ENCODE data around the gene LBH. TPM values are rescaled to one million over a fixed set of nuclear protein-coding genes. Genes with fewer than 3 reads are reported as not detected.
A peak's percentile ranks its signal among the peaks of the same experiment; 100 is the strongest.
"Not testable (repeated sequence)": the region's sequence is repeated elsewhere in the genome, so short reads cannot be mapped to it uniquely, and the experiment has no call there.

Gene LBH
- total RNA-seq, 4 donors from 2014 or later, result 104 to 206 (median 126) TPM

- peak in 1 of 2 donors; percentile 39 for DNase-seq
- H3K27ac ChIP-seq, result no peak overlapping the region
- H3K4me1 ChIP-seq, result peaks cover 16 to 32% of the 10 kb centered on the region in 2 donors
- TF ChIP-seq CTCF (IDR thresholded peaks at IDR 0.05) (no peak), POLR2A (IDR thresholded peaks at IDR 0.05) (no peak)
- no peaks in the 10 kb centered on the region for H3K36me3 ChIP-seq
- intact Hi-C loops (cut with DNase I), result no loop called here
- H3K27me3 ChIP-seq, result no peaks in the 10 kb centered on the region
- H3K9me3 ChIP-seq, result no peaks in the 10 kb centered on the region
- WGBS, 2 donors, result 69 to 84% methylated on average over 5 of the region's 5 CpGs
- no peak overlapping the region for H3K4me3 ChIP-seq (replicated peaks in 1 of 3)
Observed at GRCh38 chr2:30268296-30268871, 37.0 kb downstream of the LBH start.

- WGBS, 2 donors, result 93 to 95% methylated on average over 16 of the region's 16 CpGs
- H3K4me1 ChIP-seq, result peaks cover 16 to 35% of the 10 kb centered on the region in 2 donors
- intact Hi-C loops (cut with DNase I); H3K27me3 ChIP-seq; H3K27ac ChIP-seq; H3K36me3 ChIP-seq; DNase-seq; H3K4me3 ChIP-seq (replicated peaks in 1 of 3); H3K9me3 ChIP-seq: not testable (repeated sequence)
Observed at GRCh38 chr2:30269114-30269770, 37.9 kb downstream of the LBH start.

- DNase-seq, result no peak
- TF ChIP-seq CTCF (IDR thresholded peaks at IDR 0.05), result no peak
- no peak for TF ChIP-seq POLR2A (IDR thresholded peaks at IDR 0.05)
- no peak overlapping the region for H3K4me3 ChIP-seq (replicated peaks in 1 of 3)
- peak overlapping the region in 1 of 3 donors; percentile 2 for H3K27ac ChIP-seq
- H3K36me3 ChIP-seq, result no peaks in the 10 kb centered on the region
- intact Hi-C loops (cut with DNase I), result no loop called here
- H3K4me1 ChIP-seq, result peaks cover 16 to 40% of the 10 kb centered on the region in 2 donors
- WGBS, 2 donors, result 79 to 90% methylated on average over 5 of the region's 5 CpGs
- no peaks in the 10 kb centered on the region for H3K27me3 ChIP-seq
- no peaks in the 10 kb centered on the region for H3K9me3 ChIP-seq
Observed at GRCh38 chr2:30269771-30270145, 38.4 kb downstream of the LBH start.

GRCh38 chr2:30270166-30270565, 38.8 kb downstream of the LBH start:
- peaks cover 16 to 43% of the 10 kb centered on the region in 2 donors for H3K4me1 ChIP-seq
- WGBS, 2 donors, result 72 to 90% methylated on average over 3 of the region's 3 CpGs
- intact Hi-C loops (cut with DNase I), result no loop called here
- H3K27me3 ChIP-seq, result no peaks in the 10 kb centered on the region
- H3K4me3 ChIP-seq (replicated peaks in 1 of 3), result no peak overlapping the region
- no peaks in the 10 kb centered on the region for H3K9me3 ChIP-seq
- TF ChIP-seq CTCF (IDR thresholded peaks at IDR 0.05) (no peak), POLR2A (IDR thresholded peaks at IDR 0.05) (no peak)
- DNase-seq, result no peak
- no peaks in the 10 kb centered on the region for H3K36me3 ChIP-seq
- peak overlapping the region in 1 of 3 donors; percentile 2 for H3K27ac ChIP-seq

DNA sequence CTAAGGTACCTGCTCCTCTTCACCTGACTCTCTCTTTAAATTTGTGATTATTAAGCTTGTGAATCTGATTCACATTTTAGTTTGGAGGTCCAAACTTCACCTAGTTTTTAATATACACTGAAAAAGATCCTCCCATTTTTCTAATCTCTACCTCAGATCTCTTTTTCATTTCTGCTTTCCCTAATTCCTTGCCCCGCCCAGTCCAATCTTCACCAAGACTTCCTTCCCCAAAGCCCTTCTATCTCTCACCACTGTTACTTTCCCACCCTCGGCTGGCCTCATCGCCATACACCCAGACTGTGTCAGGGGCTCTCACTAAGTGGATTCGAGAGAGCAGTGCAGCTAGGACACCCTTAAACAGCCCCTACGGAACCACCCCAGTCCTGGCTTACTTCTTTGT, 40.0 kb downstream of the LBH start:
- no peak for DNase-seq
- TF ChIP-seq POLR2A (IDR thresholded peaks at IDR 0.05), result no peak
- no peak for TF ChIP-seq CTCF (IDR thresholded peaks at IDR 0.05)
- intact Hi-C loops (cut with DNase I), result no loop called here
- H3K27me3 ChIP-seq, result no peaks in the 10 kb centered on the region
- H3K4me1 ChIP-seq, result peaks cover 11 to 32% of the 10 kb centered on the region in 2 donors
- 95% methylated on average over 5 of the region's 5 CpGs for WGBS, 2 donors
- H3K9me3 ChIP-seq, result no peaks in the 10 kb centered on the region
- H3K36me3 ChIP-seq, result no peaks in the 10 kb centered on the region
- no peak overlapping the region for H3K4me3 ChIP-seq (replicated peaks in 1 of 3)
- H3K27ac ChIP-seq, result no peak overlapping the region

Data from thyroid gland (tissue), 4 donors.